HG02678 (cell line): Measurements from ENCODE around the gene C12orf57.
A peak's percentile ranks its signal among the peaks of the same experiment; 100 is the strongest.
"Not testable (repeated sequence)": the region's sequence is repeated elsewhere in the genome, so short reads cannot be mapped to it uniquely, and the experiment has no call there.

Experiments used
- ATAC-seq: cut with Tn5 transposase; IDR thresholded peaks from one replicate; pipeline ENCODE4 v1.9.1; 2021; ENCODE audit warnings: mild to moderate bottlenecking, moderate library complexity; ENCODE audit not compliant: unreplicated experiment

C12orf57 gene, protein sequence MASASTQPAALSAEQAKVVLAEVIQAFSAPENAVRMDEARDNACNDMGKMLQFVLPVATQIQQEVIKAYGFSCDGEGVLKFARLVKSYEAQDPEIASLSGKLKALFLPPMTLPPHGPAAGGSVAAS

DNA sequence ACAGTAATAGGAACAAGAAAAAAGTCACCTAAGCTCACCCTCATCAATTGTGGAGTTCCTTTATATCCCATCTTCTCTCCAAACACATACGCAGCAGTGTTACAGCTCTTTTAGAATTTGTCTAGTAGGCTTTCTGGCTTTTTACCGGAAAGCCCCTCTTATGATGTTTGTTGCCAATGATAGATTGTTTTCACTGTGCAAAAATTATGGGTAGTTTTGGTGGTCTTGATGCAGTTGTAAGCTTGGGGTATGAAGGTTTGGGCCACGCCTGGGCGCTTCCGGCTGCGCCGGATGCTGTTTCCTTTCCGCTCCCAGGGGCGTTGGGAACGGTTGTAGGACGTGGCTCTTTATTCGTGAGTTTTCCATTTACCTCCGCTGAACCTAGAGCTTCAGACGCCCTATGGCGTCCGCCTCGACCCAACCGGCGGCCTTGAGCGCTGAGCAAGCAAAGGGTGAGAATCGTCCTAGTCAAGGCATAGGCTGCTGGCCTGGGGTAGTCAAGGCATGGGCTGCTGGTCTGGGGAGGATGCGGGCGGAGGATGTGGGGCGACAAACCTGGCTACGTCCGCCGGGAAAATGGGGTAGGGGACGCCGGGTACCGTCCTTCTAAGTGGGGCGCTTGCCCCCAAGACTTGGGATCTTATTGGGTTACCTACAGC is at the start of gene C12orf57, which contains the start of gene RNU7-1:
TSS of gene C12orf57 (plus strand) at position 301 of the 659 bp plus-strand sequence. CDS start at position 401, 100 bp downstream.
TSS of gene RNU7-1 (plus strand) at position 95 of the 659 bp plus-strand sequence.
- peak; percentile 34 for ATAC-seq

DNA sequence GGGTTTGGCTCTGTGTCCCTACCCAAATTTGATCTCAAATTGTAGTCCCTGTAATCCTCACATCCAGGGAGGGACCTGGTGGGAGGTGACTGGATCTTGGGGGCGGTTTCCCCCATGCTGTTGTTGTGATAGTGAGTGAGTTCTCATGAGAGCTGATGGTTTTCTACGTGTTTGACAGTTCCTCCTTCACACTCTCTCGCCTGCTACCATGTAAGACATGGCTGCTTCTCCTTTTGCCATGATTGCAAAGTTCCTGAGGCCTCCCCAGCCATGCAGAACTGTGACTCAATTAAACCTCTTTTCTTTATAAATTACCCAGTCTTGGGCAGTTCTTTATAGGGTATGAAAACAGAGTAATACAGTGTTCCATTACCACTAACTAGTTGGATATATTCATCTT is 49.5 kb upstream of the C12orf57 start:
- no peak for ATAC-seq

- ATAC-seq, result no peak
Observed at GRCh38 chr12:6896846-6897435, 46.9 kb upstream of the C12orf57 start.

DNA sequence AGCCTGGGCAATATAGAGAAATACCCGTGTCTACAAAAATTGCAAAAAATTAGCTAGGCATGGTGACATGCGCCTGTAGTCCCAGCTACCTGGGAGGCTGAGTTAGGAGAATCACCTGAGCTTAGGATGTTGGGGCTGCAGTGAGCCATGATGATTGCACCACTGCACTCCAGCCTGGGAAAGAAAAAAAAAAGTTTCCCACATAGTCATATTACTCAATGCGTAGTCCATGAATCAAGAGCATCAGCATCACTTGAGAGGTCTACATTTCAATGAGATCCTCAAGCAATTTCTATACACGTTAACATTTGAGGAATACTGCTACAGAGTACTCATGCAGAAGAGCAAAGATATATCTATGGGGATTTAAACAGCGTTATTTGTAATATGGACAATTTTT is 44.4 kb upstream of the C12orf57 start:
- no peak for ATAC-seq

GRCh38 chr12:6899837-6900519 is 43.8 kb upstream of the C12orf57 start:
- ATAC-seq, result no peak

GRCh38 chr12:6902448-6902847 is 41.4 kb upstream of the C12orf57 start:
- no peak for ATAC-seq

DNA sequence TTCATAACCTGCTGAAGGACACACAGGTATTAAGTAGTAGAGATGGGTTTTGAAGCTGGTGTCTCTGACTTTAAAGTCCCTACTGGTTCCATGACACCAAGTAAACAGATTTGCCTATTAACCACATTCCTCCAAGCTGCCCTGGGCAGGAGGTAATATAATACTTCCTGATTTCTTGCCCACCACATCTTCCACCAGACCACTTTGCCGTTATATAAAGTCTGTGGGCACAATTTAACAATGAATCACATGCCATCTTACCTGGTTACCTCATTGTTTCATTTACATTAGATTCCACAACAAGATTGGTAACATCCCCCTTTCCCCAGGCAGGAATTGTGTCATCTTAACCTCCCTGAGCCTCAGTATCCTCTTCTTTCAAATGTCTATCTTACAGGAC is 40.1 kb upstream of the C12orf57 start:
- ATAC-seq, result no peak

- peak; percentile 97 for ATAC-seq
Observed at GRCh38 chr12:6904280-6905276, 39.2 kb upstream of the C12orf57 start, which contains the start of gene LRRC23. LRRC23 (plus strand) TSS chr12:6904822; CDS start chr12:6905634, 812 bp downstream.

DNA sequence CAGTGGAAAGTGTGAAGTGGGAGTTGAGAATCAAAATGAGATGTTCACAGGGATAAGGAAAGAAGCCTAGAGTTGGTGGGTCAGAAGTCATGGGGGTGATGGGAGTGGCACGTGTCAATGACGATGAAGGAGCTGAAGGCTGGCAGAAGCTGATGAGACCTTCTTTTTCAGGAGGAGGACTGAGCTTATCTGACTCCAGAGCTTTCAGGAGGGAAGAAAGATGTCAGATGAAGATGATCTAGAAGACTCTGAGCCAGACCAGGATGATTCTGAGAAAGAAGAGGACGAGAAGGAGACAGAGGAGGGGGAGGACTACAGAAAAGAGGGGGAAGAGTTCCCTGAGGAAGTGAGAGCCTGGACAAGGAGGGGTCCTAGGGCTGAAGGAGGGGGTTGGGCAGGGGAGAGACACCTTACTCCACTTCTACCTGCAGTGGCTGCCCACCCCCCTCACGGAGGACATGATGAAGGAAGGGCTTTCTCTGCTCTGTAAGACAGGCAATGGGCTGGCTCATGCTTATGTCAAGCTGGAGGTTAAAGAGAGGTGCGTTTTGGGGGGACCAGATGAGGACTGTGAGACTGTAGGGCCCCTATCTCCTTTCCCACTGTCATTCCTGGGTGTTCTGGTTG is 38.3 kb upstream of the C12orf57 start:
- ATAC-seq, result no peak

DNA sequence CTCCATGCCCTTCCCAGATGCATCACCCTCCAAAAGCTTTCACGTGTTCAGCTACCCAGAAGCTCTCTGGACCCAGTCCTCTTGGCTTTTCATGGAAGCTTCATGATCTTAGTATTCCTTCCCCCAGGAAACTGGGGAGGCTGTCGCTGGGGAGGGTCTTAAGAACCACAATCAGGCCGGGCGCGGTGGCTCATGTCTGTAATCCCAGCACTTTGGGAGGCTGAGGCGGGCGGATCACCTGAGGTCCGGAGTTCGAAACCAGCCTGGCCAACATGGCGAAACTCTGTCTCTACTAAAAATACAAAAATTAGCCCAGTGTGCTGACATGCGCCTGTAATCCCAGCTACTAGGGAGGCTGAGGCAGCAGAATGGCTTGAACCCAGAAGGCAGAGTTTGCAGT is 35.7 kb upstream of the C12orf57 start:
- not testable (repeated sequence) for ATAC-seq

GRCh38 chr12:6909421-6910145 is 34.2 kb upstream of the C12orf57 start:
- no peak for ATAC-seq

GRCh38 chr12:6912164-6912935 is 31.5 kb upstream of the C12orf57 start:
- no peak for ATAC-seq

- ATAC-seq, result peak; percentile 81
Observed at GRCh38 chr12:6914246-6914946, 29.4 kb upstream of the C12orf57 start, which contains the start of gene ENO2. ENO2 (plus strand) TSS chr12:6914580; CDS start chr12:6915833, 1,253 bp downstream.

GRCh38 chr12:6914947-6915788 is 28.7 kb upstream of the C12orf57 start:
- ATAC-seq, result no peak

- no peak for ATAC-seq
Observed at GRCh38 chr12:6915789-6916285, 28.0 kb upstream of the C12orf57 start.

DNA sequence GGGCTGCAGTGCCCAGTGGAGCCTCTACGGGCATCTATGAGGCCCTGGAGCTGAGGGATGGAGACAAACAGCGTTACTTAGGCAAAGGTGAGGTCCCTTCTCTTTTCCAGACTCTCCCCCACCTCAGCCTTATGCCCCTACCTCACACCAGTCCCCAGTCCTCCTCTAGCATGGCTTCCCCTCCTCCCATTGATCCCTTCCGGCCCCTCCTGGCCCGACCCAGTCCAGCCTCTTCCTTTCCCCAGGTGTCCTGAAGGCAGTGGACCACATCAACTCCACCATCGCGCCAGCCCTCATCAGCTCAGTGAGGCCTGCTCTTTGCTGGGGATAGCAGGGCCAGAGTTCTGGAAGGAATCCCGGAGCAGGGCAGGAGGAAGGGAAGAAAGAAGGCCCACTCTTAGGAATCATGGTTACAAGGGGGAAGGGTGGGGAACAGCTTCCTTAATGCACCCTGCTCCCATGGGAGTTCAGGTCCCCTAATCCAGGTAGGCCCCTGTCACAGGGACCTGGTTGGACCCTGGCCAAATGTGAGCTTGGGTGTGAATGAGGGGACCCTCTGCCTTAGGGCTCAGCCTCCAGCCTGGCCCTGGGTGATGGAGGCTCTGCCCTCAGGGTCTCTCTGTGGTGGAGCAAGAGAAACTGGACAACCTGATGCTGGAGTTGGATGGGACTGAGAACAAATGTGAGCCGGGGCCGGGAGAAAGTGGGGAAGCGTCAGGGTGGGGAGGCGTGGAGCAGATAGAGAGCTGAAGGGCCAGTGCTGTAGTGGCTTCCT is 27.2 kb upstream of the C12orf57 start:
- ATAC-seq, result no peak
